Pulmonary artery endothelial cell (primary cell): Measurements from ENCODE around the gene GMPR2. TPM values are rescaled to one million over a fixed set of nuclear protein-coding genes. Genes with fewer than 3 reads are reported as not detected.

ENCODE experiments used
- DNase-seq: peaks from one replicate; pipeline ENCODE4 v3.0.0-alpha.2; 2011; ENCODE audit warnings: low read depth, low spot score
- total RNA-seq: library from RNA; depleted of rRNA; stranded (reverse); fragments of >200 nt; gene quantifications from 2 replicates; pipeline ENCODE4 v1.2.3, GENCODE V29; 2014

The GMPR2 gene
- total RNA-seq, 1 donor from 2014 or later = 97.8 TPM

DNA sequence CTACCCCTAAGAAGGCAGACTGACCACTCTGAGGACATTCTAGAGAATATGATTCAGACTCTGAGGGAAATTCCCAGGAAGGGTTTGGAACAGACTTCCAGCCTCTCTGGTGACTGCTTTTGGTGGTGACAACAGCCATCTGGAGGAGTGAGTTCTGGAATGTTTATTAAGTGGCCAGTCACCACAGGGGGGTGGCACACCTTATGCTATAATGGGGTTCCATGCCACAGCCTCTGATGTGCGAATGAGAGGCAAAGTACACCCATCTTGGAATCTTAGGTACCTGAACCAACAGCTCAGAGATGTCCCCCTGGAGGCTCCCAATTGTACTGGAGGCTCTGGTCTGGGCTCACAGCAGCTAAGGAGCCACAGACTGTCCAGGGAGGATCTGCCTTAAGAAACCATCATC lies 19.2 kb downstream of the GMPR2 start:
- no peak for DNase-seq

DNA sequence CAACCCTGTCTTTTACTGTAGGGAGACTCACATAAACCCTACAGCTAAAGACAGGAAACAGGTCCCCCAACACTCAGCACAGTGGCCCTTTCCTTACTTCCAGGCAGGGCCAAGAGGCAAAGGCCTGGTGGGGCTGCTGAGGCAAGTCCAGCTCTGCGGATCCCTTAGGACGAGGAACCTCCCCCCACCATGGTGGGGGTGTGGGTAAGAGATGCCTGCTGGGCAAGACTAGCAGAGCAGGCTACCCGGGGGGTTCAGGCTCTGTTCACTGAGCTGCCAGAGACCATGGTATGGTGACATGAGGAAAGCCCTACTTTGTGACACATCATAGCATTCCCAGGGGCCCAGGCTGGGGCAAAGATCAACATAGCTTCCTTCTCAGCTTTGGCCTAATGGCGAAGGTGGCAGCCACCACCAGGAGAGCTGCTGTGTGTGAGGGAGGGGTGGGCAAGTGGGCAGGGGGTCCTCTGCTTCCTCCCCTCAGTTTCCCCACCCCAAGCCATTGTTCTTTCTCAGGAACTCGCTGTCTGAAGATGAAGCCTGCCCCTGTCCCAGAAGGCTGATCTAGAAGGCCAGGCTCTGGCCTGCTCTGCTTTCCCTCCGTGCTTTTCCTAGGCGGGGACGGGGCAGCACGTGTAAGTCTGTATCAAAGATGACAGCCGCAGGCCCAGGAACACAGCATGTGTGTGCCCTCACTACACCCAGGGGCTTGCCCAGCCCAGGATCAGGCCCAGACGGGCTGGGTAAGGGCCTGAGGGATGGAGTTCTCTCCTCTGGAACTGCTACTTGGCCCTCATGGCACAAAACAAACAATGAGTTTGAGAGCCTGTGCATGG lies 19.8 kb downstream of the GMPR2 start:
- no peak for DNase-seq

DNA sequence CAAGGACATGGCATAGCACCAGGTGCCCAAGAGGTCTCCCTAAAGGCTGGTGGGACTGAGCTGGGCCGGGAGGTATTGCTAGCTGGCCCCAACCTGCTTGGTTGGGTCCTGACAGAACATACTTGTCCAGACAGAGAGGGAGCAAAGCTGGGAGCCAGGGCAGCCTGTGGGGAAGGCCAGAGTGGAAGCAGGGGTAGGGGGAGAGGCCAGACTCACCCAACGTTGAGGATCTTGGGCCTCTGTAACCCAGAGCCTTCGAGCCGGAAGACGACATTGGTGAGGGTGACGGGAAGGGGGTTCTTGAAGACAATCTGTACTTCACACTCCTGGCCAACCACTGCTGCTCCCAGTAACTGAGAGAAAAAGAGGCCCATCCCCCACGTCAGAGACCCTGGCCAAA lies 21.2 kb downstream of the GMPR2 start:
- no peak for DNase-seq

DNA sequence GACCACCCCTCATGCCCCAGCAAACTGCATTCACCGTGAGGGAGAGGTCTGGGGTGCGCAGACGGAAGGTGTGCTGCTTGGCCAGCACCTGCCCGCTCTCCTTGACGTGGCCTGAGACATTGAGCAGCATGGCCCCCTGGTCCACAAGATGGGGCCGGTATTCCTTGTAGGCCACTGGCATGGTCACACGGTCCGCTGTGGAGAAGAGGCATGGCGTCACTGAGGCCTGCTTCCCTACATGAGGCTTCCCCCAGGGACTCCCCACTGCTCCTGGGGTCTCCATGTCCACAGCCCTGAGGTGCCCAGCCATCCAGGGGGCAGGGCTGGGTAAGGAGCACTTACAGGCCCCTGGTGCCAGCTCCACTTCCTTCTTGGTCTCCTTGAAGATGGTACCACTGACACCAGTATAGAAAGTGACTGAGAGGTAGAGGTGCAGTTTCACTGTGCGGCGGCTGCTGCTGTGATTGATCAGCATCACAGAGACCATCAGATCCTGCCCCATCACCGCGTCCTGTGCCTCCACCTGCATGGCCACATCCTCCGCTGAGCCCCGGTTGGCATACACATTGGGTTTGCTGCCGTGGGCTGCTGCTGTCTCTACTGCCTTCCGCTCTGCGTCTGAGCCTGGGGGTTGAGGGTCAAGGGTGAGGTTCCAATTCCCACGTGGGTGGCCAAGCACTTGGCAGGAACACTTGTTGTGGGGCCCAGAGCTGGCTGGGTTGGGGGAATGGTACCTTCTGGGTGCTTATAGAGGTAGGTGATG lies 22.1 kb downstream of the GMPR2 start:
- DNase-seq = no peak

DNA sequence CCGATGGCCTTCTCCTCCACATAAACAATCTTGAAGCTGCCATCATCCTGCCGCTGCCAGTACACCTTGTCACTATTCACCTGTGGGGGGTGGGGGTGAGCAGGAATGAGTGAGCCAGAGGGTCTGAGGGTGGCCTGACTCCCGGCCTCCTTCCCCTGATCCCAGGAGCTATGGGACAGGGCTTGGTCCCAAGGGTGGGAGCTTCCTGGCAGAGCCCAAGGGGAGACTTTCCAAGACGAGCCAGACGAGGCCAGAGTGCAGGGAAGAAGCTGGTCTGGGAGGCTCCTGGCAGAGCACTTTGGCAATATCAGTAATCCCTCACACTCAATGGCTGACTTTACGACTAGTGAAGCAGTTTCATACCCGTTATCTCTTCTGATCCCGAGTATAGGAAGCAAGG lies 22.7 kb downstream of the GMPR2 start:
- DNase-seq = no peak

DNA sequence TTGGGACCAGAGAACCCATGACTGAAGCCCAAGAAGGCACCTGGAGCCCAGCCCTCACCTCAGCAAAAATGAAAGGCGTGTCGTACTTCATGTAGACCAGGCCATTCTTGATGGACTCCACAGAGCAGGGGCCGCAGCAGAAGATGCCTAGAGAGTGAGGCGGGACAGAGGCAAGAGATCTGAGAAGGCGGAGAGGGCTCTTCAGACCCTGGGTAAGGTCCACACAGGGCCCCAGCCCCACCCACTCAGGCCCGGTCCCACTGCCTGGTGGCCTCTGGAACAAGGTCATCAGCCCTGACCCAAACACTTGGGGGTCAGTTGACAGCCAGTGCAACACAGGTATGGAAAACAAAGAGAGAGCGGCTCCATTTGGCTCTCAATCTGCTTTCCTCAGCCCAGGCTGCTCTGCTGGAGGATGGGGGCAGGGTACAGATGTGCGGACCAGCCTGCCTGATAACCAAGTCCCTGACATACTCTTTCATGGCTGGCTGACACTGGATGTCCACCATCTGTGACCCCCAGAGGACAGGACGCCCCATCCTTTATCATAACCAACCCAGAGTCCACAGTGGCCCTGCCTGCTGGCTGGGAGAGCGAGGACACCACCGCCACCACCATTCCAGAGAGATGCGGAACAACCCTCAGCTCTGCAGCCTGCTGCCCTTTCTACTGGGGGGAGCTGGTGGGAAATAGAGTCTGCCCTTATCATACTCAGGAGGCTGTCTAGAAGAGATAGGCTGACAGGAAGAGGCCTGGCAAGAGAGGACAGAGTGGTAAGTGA lies 23.4 kb downstream of the GMPR2 start:
- DNase-seq = no peak

DNA sequence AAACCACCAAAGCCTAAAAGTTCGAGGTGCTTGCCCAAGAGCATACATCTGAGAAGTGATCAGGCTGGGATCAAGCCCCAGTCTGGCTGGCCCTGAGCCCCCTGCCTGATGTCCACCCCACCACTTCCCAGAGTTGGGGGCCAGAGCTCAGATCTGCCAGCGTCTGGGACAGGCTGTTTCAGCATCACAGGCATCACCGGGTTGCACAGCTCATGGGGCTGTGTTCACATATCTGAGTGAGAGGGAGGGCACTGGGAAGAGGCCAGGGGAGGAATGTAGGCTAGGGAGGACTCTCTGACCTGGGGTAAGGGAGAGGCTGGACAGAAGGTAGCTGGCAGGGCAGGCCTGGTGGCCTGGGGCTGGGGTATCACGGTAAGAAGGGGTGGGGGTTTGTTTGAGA lies 24.2 kb downstream of the GMPR2 start:
- no peak for DNase-seq

DNA sequence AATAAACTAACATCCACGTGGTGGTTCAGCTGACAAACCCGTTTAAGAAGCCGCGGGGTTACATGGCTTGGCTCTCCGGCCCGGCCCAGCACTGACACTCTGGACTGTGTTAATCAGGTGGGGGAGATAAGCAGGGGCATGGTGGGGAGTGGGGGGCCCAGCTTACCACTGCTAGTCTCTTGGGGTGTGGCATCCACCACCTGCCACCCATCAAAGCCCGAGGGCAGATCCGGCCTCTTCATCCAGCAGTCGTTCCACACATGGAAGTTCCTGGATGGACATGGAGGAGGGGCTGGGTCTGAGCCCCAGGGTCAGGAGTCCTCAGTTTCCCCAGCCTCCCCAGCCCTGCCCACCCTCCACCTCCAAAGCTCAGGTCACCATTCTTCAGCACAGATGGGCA lies 25.4 kb downstream of the GMPR2 start:
- DNase-seq = no peak

DNA sequence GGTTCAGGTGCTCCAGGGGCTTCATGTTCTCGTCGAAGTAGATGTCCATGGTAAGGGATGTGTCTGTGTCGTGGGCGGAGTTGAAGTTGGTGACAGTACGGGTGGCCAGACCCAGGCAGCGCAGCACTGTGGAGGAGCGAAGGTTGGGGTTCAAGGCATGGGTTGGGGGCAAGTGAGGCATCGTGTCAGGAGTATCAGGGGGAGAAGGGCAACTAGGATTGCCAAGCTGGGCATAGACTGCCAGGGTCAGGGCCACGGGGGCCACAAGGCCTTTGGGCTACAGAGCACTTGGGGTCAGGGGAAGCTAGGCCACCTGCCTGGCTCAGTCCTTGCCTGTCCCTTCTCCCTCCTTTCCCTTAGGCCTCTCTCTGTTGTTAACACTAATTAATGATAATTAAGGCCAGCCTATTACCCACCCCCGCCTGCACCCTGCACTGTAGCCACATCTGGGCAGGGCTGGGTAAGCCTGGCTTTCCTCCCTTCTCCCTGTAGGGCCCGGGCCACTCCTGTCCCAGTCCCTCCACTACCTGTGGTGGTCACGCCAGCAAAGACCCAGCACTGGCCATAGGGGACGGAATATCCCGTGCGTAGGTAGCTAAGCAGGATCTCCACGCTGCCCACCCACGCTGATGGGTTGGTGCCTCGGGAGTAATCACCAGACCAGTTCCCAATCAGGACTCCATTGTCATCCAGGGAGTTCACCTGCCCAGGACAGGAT lies 26.0 kb downstream of the GMPR2 start:
- no peak for DNase-seq

DNA sequence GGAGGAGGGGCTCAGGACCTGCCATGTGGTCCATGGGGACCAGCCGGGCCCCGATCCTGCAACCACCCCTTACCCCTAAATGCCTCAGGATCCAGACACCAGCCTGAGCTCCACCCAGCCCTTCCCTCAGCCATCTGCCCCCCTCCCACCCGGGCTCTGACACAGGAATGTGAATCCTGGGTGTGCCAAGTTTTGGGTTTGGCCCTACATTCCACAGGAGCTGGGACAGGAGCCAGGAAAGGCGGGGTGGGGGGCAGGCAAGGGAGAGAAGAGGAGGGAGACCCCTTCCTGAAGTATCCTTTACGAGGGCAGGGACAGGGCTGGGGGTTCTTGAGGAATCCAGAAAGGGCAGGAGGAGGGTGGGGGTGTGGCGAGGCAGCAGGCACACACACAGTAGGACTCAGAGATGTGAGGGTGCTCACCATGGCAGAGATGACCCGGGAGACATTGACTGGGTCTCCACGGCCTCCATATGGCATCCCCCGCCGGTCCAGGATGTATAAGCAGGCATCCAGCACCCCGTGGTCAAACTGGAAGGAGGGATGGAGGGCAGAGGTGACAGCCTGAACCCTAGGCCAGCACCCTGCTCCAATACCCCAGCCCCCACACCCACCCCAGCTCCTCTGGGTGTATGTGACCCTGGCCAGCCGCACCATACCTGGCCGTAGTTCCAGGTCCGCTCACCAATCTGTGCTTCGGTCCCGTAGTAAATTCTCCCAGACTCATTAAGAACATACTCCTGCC lies 26.7 kb downstream of the GMPR2 start:
- no peak for DNase-seq

DNA sequence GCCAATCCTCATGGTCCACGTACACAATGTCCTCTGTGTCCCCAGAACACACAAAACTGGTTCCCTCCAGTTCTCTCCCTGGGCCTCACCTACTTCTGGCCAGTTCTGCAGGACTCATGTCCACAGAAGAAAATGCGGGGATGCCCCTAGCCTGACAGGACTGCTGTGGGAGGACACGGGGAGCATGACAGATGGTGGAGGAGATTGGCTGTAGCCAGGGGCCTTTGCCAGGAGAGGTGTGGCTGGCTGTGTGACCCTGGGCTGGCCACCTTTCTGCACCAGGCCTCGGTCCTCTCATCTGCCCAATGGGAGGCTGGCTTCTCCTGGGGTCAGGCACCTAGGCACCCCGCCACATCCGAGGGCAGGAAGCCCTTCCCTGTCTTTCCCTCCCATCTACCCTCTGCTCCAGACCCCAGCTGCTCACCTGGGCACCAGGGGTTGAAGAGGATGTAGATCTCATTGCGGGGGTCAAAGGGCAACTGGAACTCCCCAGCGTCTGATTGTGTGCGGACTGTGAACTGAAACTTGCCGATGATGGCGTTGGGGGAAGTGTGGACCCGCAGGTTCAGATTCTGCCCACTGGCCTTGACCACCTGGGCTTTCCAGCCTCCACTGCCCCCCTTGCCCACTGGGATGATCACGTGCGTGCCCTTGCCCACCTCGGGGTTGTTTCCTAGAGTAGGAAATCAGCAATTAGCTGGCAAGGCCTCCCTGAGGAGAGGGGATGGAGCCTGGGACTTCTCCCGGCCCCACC lies 27.5 kb downstream of the GMPR2 start:
- no peak for DNase-seq

DNA sequence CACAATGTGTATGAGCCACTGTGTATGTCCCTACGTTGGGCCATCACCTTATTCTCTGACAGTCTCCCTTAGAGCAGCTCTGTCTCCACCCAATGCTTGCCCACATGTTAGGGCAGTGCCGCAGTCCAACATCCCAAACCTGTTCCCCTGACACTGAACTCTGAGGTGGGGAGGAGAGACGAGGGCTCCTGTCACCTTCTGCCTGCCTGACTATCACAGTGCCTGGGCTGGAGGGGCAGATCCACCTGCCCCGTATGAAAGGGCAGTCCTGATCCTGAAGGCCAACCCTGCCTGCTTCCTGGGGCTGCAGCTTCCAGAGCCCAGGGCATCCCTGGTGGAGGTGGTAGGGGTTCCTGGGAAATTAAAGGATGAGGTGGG lies 28.0 kb downstream of the GMPR2 start:
- DNase-seq = no peak

DNA sequence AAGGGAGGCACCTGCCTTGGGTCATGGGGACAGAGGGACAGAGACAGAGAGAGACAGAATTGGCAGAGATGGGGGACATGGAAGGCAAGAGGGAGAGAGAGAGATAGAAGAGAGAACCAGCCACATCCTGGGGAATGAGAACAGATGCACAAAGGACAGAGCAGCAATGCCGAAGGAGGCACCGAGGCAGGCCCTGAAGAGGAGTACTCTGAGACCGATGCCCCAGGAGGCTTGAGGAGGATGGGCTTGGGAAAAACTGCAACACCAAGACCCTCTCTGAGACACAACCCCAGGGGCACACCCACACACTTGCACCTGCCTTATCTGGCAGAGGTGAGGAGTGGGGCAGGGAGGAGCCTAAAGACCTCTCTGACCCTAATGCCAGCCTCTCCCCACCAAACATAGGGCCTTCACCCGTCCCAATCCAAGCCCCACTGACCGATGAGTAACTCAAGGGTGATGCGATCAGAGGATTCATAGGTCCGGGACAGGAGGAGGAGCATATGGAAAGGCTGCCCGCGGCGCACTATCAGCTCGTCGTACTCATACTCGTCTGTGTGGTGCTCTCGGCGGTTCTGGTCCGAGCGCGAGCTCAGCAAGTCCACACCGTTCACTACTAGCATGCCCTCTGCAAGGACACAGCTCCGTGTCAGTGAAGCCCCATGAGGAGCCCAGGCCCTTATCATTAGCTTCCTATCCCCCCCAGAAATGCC lies 28.7 kb downstream of the GMPR2 start:
- DNase-seq = no peak

DNA sequence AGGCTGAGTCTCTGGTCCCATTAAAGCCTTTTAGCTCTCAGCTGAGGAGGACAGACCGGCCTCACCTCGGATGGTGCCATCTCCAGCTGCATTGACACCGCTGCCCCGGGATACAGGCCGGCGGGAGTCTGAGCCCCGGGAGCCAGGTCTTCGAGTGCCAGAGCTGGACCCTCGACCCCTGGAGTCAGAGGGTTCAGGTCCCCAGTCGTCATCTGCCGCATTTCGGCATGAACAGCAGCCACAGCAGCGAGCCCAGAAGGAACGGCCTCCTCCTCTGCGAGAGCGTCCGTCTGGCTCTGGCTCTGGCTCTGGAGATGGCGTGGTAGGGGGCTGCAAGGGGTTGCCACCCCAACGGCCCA lies 29.2 kb downstream of the GMPR2 start:
- no peak for DNase-seq

DNA sequence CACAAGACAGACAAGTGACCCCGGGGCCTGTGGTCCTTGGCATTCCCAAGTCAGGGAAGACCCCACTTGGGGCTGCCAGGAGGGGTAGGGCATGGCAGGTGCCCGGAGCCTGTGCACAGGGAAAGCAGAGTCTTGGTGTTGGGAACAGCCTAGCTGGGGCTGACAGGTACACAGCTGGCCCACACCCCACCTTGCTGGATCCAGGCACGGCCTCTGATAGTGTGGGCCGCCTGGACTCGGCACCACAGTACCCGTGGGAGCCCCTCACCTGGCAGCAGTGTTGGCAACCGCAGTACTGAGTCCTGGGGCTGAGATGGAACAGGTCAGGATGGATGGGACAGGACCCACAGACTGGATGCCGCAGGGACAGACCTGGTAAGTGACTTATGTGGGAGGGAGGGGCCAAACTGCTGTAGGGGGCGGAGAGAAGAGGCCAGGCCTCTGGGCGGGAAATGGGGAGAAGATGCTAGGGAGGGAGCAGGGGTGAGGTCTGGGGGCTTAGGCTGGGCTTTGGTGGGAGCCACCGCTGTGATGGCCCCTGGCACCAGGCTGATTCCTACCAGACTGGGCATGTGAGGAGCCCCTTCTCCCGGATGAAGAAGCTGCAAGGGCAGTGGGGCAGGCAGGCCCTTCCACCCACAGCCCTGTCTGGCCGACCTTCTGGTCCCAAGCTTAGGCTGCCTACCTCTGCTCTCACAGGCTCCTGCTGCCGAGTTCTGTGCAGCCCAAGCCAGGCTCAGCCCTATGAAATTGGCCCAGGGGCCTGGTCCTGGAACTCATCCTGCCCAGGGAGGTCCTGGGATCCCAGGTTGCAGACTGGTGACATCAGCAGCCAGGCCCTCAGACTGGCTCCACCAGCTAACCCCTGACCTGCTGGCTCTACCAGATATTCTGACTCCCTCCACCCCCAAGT lies 30.3 kb downstream of the GMPR2 start, which contains the start of gene TGM1:
Gene TGM1, minus strand, starts transcription at position 357 of the 913 bp plus-strand sequence. CDS start 825 bp downstream, outside the sequence.
- no peak for DNase-seq

DNA sequence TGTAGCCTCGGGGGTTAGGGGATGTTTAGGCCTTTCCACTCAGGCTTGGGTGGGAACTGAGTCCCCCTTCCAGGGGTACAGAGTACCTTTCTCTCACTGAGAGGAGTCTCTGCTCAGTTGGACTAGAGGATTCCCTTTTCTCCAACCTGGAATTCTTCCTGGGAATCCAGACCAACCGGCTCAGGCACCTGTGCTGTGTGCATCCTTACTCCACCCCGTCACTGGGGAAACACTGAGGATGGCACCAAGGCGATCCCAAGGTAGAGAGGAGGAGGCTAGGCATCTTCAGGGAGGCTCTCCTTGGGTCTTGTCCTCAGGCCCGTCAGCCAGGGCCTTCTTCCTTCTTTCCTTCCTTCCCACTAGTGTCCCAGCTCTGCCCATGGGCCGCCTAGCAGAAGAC lies 31.1 kb downstream of the GMPR2 start:
- DNase-seq = no peak

DNA sequence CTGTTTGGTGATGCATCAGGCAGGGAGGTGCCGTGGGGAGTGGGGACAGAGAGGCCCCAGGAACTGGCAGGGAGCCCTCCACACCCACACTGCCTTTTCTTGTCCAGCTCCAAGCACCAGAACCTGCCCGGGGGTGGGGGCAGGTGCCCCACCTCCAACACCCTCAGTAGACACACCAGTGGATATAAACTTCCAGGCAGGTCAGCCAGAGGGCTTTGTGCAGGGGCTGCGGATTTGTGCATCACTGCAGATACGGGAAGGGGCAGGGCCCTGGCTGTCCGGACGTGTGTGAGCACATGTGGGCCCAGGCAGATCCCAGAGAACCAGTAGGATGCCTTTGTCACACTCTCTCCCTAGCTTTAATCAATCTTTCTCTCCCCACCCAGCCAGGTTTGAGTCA lies 31.6 kb downstream of the GMPR2 start:
- no peak for DNase-seq
